Measurements from ENCODE around the gene FGD4.
A peak's percentile ranks its signal among the peaks of the same experiment; 100 is the strongest.
"Not testable (repeated sequence)": the region's sequence is repeated elsewhere in the genome, so short reads cannot be mapped to it uniquely, and the experiment has no call there.

FGD4 gene

GRCh38 chr12:32525802-32526201, 126.4 kb downstream of the FGD4 start:
- DNase-seq (ENCODE audit: low spot score): not testable (repeated sequence)

GRCh38 chr12:32526343-32526742, 127.0 kb downstream of the FGD4 start:
- not testable (repeated sequence) for DNase-seq (ENCODE audit: low spot score)

- no peak for DNase-seq (ENCODE audit: low spot score)
These were observed 133.1 kb downstream of the FGD4 start for GRCh38 chr12:32532422-32532821.

GRCh38 chr12:32532951-32533350, 133.6 kb downstream of the FGD4 start:
- DNase-seq (ENCODE audit: low spot score): no peak

GRCh38 chr12:32533506-32533905, 134.1 kb downstream of the FGD4 start:
- not testable (repeated sequence) for DNase-seq (ENCODE audit: low spot score)

- DNase-seq (ENCODE audit: low spot score): peak; percentile 60
These were observed 134.7 kb downstream of the FGD4 start for GRCh38 chr12:32533971-32534590.

GRCh38 chr12:32534698-32535097, 135.3 kb downstream of the FGD4 start:
- DNase-seq (ENCODE audit: low spot score): peak; percentile 51

GRCh38 chr12:32535288-32535999, 136.1 kb downstream of the FGD4 start:
- peak; percentile 93 for DNase-seq (ENCODE audit: low spot score)

GRCh38 chr12:32536000-32536345, 136.6 kb downstream of the FGD4 start:
- DNase-seq (ENCODE audit: low spot score): no peak

- no peak for DNase-seq (ENCODE audit: low spot score)
These were observed 142.5 kb downstream of the FGD4 start for GRCh38 chr12:32541754-32542374.

- no peak for DNase-seq (ENCODE audit: low spot score)
These were observed 143.3 kb downstream of the FGD4 start for GRCh38 chr12:32542428-32543229.

- no peak for DNase-seq (ENCODE audit: low spot score)
These were observed 145.5 kb downstream of the FGD4 start for GRCh38 chr12:32544893-32545292.

- DNase-seq (ENCODE audit: low spot score): no peak
These were observed 146.1 kb downstream of the FGD4 start for GRCh38 chr12:32545413-32545980.

GRCh38 chr12:32546272-32546671, 146.9 kb downstream of the FGD4 start:
- no peak for DNase-seq (ENCODE audit: low spot score)

GRCh38 chr12:32548691-32549281, 149.4 kb downstream of the FGD4 start:
- peak; percentile 55 for DNase-seq (ENCODE audit: low spot score)

- DNase-seq (ENCODE audit: low spot score): peak; percentile 65
These were observed 150.3 kb downstream of the FGD4 start for GRCh38 chr12:32549675-32550079.

GRCh38 chr12:32551058-32551457, 151.7 kb downstream of the FGD4 start:
- no peak for DNase-seq (ENCODE audit: low spot score)

GRCh38 chr12:32558903-32559302, 159.5 kb downstream of the FGD4 start:
- no peak for DNase-seq (ENCODE audit: low spot score)

GRCh38 chr12:32559434-32559833, 160.1 kb downstream of the FGD4 start:
- no peak for DNase-seq (ENCODE audit: low spot score)

GRCh38 chr12:32560520-32560919, 161.2 kb downstream of the FGD4 start:
- DNase-seq (ENCODE audit: low spot score): no peak

GRCh38 chr12:32561931-32562341, 162.6 kb downstream of the FGD4 start:
- no peak for DNase-seq (ENCODE audit: low spot score)

- DNase-seq (ENCODE audit: low spot score): not testable (repeated sequence)
These were observed 163.1 kb downstream of the FGD4 start for GRCh38 chr12:32562413-32562812.

All from globus pallidus (tissue), 1 donor.